Immature natural killer cell (primary cell): Measurements from ENCODE around the gene MYBBP1A. TPM values are rescaled to one million over a fixed set of nuclear protein-coding genes. Genes with fewer than 3 reads are reported as not detected.
A peak's percentile ranks its signal among the peaks of the same experiment; 100 is the strongest.

Experiments
- DNase-seq, 3 donors: peaks; one replicate each; pipeline ENCODE4 v3.0.0; 2022; ENCODE audit warnings: mixed read lengths in 1 of 3
- H3K27ac Mint-ChIP-seq, 6 donors: one replicate each; pipeline ENCODE4 v1.8.0; 2020; ENCODE audit warnings: mixed read lengths in 6 of 6, mild to moderate bottlenecking in 5 of 6, inconsistent platforms in 4 of 6, moderate library complexity in 3 of 6
- H3K27me3 Mint-ChIP-seq, 3 donors: one replicate each; pipeline ENCODE4 v1.8.0; 2020 to 2021; ENCODE audit warnings: low read depth in 3 of 3, mild to moderate bottlenecking in 3 of 3, mixed read lengths in 3 of 3, moderate library complexity in 3 of 3, inconsistent platforms in 1 of 3
- H3K36me3 Mint-ChIP-seq, 3 donors: one replicate each; pipeline ENCODE4 v1.8.0; 2020; ENCODE audit warnings: mixed read lengths in 3 of 3, inconsistent platforms in 2 of 3, mild to moderate bottlenecking in 2 of 3
- H3K4me1 Mint-ChIP-seq, 2 donors: one replicate each; pipeline ENCODE4 v1.8.0; 2020; ENCODE audit warnings: inconsistent platforms in 2 of 2, mild to moderate bottlenecking in 2 of 2, mixed read lengths in 2 of 2, moderate library complexity in 1 of 2
- H3K4me3 Mint-ChIP-seq, 5 donors: one replicate each; pipeline ENCODE4 v1.8.0; 2020; ENCODE audit warnings: mild to moderate bottlenecking in 5 of 5, mixed read lengths in 5 of 5, inconsistent platforms in 3 of 5, moderate library complexity in 3 of 5
- H3K9me3 Mint-ChIP-seq, 6 donors: one replicate each; pipeline ENCODE4 v1.8.0; 2020; ENCODE audit warnings: mild to moderate bottlenecking in 6 of 6, mixed read lengths in 6 of 6, inconsistent platforms in 4 of 6, moderate library complexity in 3 of 6
- polyA plus RNA-seq, 3 donors: library from polyadenylated mRNA; unstranded; fragments of 300-500 nt; fragmentation: Illumina TruSeq; gene quantifications; one replicate each; pipeline ENCODE4 v1.2.3, GENCODE V29; 2021

MYBBP1A gene
- polyA plus RNA-seq, 3 donors from 2014 or later, result 3.5 to 21.9 (median 7.2) TPM

DNA sequence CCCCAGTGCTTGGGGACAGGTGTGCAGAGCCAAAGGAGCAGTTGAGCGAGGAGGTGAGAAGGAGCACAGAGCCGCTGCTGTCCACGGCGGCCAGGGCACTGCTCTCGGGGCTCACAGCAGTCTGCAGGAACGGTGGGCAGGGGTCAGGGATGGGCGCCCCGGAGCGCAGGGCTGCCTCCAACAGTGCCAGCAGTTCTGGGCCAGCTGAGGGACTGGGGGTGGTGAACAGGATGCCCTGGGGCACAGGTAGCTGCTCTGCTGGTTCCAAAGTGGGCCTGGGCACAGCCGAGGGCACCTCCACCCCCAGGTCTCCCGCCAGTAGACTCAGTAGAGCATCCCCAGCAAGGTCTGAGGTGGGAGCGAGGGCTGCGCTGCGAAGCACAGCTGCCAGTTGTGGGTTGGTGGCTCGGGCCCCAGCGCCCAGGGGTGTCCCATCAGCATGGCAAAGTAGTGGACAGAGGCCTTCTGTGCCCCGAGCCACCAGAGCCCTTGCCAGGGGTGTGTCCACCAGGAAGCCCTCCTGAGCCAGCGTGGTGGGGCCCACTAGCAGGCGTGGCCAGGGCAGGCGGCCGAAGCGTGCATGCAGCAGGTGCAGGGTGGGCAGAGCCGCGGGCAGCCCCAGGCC, 3.3 kb upstream of the MYBBP1A start:
- Mint-ChIP-seq H3K4me3 (no peak overlapping the region), H3K27ac (no peak overlapping the region), H3K9me3 (no peaks in the 10 kb centered on the region), H3K36me3 (no peaks in the 10 kb centered on the region), H3K4me1 (peaks cover 28 to 29% of the 10 kb centered on the region in 2 donors), H3K27me3 (peaks cover 0 to 6% (median 3%) of the 10 kb centered on the region in 3 donors)
- no peak for DNase-seq

GRCh38 chr17:4557626-4558346, 2.6 kb upstream of the MYBBP1A start:
- H3K27ac Mint-ChIP-seq, result peak overlapping the region in 1 of 6 donors; percentile 11
- H3K36me3 Mint-ChIP-seq, result no peaks in the 10 kb centered on the region
- no peak for DNase-seq
- peak overlapping the region in 1 of 5 donors; percentile 50 for H3K4me3 Mint-ChIP-seq
- no peaks in the 10 kb centered on the region for H3K9me3 Mint-ChIP-seq
- peaks cover 28 to 29% of the 10 kb centered on the region in 2 donors for H3K4me1 Mint-ChIP-seq
- H3K27me3 Mint-ChIP-seq, result peaks cover 0 to 6% (median 3%) of the 10 kb centered on the region in 3 donors

DNA sequence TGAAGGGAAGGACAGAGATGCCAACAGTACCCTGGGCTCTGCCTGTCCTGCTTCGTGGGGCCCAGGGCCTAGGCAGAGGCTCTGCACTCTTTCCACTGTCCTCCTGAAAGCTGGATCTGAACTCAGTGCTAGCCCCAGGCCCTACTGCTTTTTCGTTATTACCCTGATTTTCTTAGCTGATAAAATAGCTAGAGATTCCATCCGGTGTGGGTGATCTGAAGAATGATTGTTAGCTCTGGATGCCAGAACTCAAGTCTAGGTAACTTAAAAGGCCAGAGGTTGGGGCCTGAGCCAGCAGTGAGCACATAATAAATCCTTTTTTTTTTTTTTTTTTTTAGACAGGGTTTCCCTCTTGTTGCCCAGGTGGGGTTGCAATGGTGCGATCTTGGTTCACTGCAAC, 1.8 kb upstream of the MYBBP1A start:
- DNase-seq, result no peak
- Mint-ChIP-seq H3K9me3 (no peaks in the 10 kb centered on the region), H3K27me3 (peaks cover 0 to 6% (median 3%) of the 10 kb centered on the region in 3 donors), H3K36me3 (peaks cover 0 to 3% (median 0%) of the 10 kb centered on the region in 3 donors), H3K4me1 (peaks cover 28 to 29% of the 10 kb centered on the region in 2 donors), H3K27ac (peak overlapping the region in 2 of 6 donors; percentile 28 to 44), H3K4me3 (peak overlapping the region in 3 of 5 donors; percentile 14 to 95 (median 29))

GRCh38 chr17:4555873-4556759, 932 bp upstream of the MYBBP1A start:
- Mint-ChIP-seq H3K4me1 (peaks cover 28 to 29% of the 10 kb centered on the region in 2 donors), H3K9me3 (no peaks in the 10 kb centered on the region), H3K27me3 (peaks cover 0 to 6% (median 3%) of the 10 kb centered on the region in 3 donors), H3K36me3 (peaks cover 0 to 4% (median under 1%) of the 10 kb centered on the region in 3 donors), H3K27ac (peak overlapping the region; percentile 93 to 97 (median 95)), H3K4me3 (peak overlapping the region; percentile 95 to 99 (median 97))
- no peak for DNase-seq

DNA sequence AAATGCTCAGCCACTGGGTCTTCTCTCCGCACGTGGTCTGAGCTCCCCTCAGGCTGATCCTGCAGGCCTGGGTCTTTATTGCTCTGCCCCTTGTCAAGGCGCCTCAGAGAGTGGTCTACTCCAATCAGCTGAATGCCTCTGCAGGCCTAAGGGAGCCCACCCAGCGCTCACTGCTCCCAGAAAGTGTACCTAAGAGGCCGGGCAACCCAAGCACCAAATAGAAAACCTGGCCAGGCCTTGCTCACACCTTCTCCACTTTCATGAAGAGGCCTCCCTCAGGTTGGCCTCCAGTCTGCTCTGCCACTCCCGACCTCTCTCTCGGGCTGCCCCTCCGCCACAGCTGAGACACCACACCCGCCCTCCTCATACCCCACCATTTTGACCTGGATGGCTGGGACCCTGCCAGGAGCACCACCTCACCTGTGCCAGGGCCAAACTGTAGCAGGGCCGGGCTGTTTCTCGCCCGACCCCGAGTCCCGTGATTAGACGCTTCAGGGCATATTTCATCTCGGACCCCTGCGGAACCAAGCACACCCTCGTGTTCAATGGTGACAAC, 665 bp downstream of the MYBBP1A start:
- no peak for DNase-seq
- Mint-ChIP-seq H3K4me1 (peaks cover 28 to 29% of the 10 kb centered on the region in 2 donors), H3K36me3 (peaks cover 0 to 10% (median 4%) of the 10 kb centered on the region in 3 donors), H3K27me3 (peaks cover 0 to 6% (median 3%) of the 10 kb centered on the region in 3 donors), H3K9me3 (no peaks in the 10 kb centered on the region), H3K27ac (peak overlapping the region; percentile 89 to 97 (median 94)), H3K4me3 (peak overlapping the region; percentile 95 to 99 (median 97))

DNA sequence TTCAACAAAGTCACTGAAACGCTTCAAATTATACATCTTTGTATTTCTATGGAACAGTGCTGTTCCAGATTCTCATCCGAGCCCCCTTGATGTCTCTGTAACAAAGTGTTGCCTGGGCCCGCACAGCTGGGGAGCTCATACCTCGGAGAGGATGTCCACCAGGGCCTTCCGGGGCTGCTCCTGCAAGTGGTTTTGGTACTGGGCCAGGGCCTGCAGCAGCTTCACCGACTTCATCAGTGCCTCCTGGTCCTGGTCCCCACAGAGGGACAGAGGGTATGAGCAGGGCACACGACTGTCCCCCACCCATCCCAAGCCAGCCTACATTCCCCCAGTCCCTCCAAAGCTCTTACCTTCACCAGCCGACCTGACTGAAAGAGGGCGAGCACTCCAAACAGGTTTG, 1.5 kb downstream of the MYBBP1A start:
- Mint-ChIP-seq H3K36me3 (peaks cover 0 to 10% (median 4%) of the 10 kb centered on the region in 3 donors), H3K9me3 (no peaks in the 10 kb centered on the region), H3K4me3 (peak overlapping the region in 4 of 5 donors; percentile 95 to 97 (median 96)), H3K4me1 (peaks cover 28 to 29% of the 10 kb centered on the region in 2 donors), H3K27me3 (peaks cover 0 to 6% (median 3%) of the 10 kb centered on the region in 3 donors), H3K27ac (no peak overlapping the region)
- no peak for DNase-seq

GRCh38 chr17:4551796-4552525, 3.2 kb downstream of the MYBBP1A start:
- H3K27ac Mint-ChIP-seq, result no peak overlapping the region
- H3K9me3 Mint-ChIP-seq, result no peaks in the 10 kb centered on the region
- peak overlapping the region in 1 of 5 donors; percentile 14 for H3K4me3 Mint-ChIP-seq
- peaks cover 0 to 6% (median 3%) of the 10 kb centered on the region in 3 donors for H3K27me3 Mint-ChIP-seq
- DNase-seq, result no peak
- peaks cover 0 to 15% (median 8%) of the 10 kb centered on the region in 3 donors for H3K36me3 Mint-ChIP-seq
- H3K4me1 Mint-ChIP-seq, result peaks cover 28 to 29% of the 10 kb centered on the region in 2 donors

DNA sequence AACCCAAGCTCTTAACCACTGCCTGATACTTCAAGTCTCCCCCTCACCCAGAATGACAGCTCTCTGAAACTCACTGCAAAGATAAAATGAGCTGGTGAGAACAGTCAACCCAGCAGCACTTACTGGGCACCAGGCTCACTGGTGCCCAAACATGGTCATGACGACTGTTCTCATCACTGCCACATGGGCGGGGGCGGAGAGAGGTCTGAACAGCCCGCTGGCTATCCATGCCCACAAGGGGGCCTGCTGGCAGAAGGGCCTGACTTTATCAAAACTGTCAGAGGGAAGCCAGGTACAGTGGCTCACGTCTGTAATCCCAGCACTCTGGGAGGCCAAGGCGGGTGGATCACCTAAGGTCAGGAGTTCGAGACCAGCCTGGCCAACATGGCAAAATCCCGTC, 4.0 kb downstream of the MYBBP1A start:
- peaks cover 0 to 15% (median 8%) of the 10 kb centered on the region in 3 donors for H3K36me3 Mint-ChIP-seq
- peaks cover 26 to 27% of the 10 kb centered on the region in 2 donors for H3K4me1 Mint-ChIP-seq
- H3K4me3 Mint-ChIP-seq, result no peak overlapping the region
- H3K27ac Mint-ChIP-seq, result no peak overlapping the region
- DNase-seq, result no peak
- H3K9me3 Mint-ChIP-seq, result no peaks in the 10 kb centered on the region
- peaks cover 0 to 6% (median 3%) of the 10 kb centered on the region in 3 donors for H3K27me3 Mint-ChIP-seq

GRCh38 chr17:4550534-4551039, 4.6 kb downstream of the MYBBP1A start:
- Mint-ChIP-seq H3K27me3 (peaks cover 0 to 6% (median 3%) of the 10 kb centered on the region in 3 donors), H3K36me3 (peaks cover 0 to 15% (median 8%) of the 10 kb centered on the region in 3 donors)

GRCh38 chr17:4549781-4550533, 5.2 kb downstream of the MYBBP1A start:
- H3K27ac Mint-ChIP-seq, result no peak overlapping the region
- no peak overlapping the region for H3K4me3 Mint-ChIP-seq

More at GRCh38 chr17:4550534-4551039, 4.6 kb downstream of the MYBBP1A start:
- Mint-ChIP-seq H3K4me1 (peaks cover 20 to 21% of the 10 kb centered on the region in 2 donors), H3K4me3 (no peak overlapping the region), H3K9me3 (no peaks in the 10 kb centered on the region), H3K27ac (no peak overlapping the region)
- DNase-seq, result no peak

DNA sequence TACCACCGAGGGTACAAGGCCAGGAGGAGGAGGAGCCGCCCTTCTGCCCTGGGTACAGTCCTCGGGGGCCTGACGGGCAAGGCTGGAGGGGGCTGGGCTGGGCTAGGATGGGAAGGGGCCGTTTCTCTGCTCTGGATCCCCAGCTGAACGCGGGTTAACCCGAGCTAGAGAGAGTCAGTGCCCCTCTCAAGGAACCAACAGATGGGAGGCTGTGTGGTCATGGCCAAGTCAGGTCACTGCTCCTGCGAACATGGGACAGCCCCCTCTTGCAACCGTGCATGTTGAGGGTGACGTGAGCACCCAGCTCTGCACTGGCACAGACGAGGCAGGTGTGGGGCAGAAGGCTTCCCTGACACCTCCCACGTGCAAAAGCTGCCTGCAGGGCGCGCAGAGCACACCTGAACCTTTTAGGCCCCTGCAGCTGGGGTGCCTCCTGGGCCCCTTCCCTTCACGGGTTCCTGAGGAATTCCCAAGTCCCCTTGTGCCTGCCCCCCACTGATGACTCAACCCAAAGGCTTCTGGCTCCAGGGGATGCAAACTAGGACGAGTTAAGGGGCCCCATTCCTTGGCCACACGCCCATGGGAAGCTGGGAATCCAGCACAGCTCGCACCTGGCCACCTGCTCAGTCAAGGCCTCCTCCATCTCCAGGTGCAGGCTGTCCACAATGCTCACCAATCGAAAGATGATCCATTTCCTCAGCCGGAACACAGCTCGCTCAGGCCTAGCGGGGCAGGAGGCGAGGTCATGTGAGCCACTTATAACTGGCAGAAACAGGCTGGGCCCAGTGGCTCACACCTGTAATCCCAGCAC, 6.3 kb downstream of the MYBBP1A start:
- DNase-seq, result no peak
- Mint-ChIP-seq H3K36me3 (peaks cover 0 to 15% (median 8%) of the 10 kb centered on the region in 3 donors), H3K27ac (no peak overlapping the region), H3K9me3 (no peaks in the 10 kb centered on the region), H3K27me3 (peaks cover 0 to 2% (median 0%) of the 10 kb centered on the region in 3 donors), H3K4me1 (peaks cover 4 to 5% of the 10 kb centered on the region in 2 donors), H3K4me3 (no peak overlapping the region)

More at GRCh38 chr17:4549781-4550533, 5.2 kb downstream of the MYBBP1A start:
- Mint-ChIP-seq H3K27me3 (peaks cover 0 to 2% (median 1%) of the 10 kb centered on the region in 3 donors), H3K9me3 (no peaks in the 10 kb centered on the region), H3K4me1 (peaks cover 14 to 15% of the 10 kb centered on the region in 2 donors), H3K36me3 (peaks cover 0 to 15% (median 8%) of the 10 kb centered on the region in 3 donors)
- no peak for DNase-seq
